Aorta (tissue), 5 donors: ENCODE data around the gene EHMT2. TPM values are rescaled to one million over a fixed set of nuclear protein-coding genes. Genes with fewer than 3 reads are reported as not detected.
"Not testable (repeated sequence)": the region's sequence is repeated elsewhere in the genome, so short reads cannot be mapped to it uniquely, and the experiment has no call there.

Experiments
- ATAC-seq: fragments of 200-7000 bp; cut with Tn5 transposase; one replicate; pipeline ENCODE4 v1.9.1; 2022; ENCODE audit warnings: moderate library complexity; ENCODE audit not compliant: low FRiP score
- DNase-seq, 2 donors: peaks; one replicate each; pipeline ENCODE4 v3.0.0-alpha.2; 2020
- H3K27ac ChIP-seq, 2 donors: one replicate each; pipeline ENCODE4 v1.5.1; 2013; ENCODE audit warnings: low read length in 2 of 2, mild to moderate bottlenecking in 2 of 2, moderate library complexity in 2 of 2, control low read depth in 1 of 2, inconsistent platforms in 1 of 2, low read depth in 1 of 2
- H3K27me3 ChIP-seq, 2 donors: one replicate each; pipeline ENCODE4 v1.6.1; 2013; ENCODE audit warnings: control low read depth in 1 of 2, low read length in 1 of 2, mild to moderate bottlenecking in 1 of 2, moderate library complexity in 1 of 2; ENCODE audit not compliant: insufficient read depth in 2 of 2, control insufficient read depth in 1 of 2
- H3K36me3 ChIP-seq, 2 donors: one replicate each; pipeline ENCODE4 v1.6.1; 2013; ENCODE audit warnings: control low read depth in 1 of 2, low read length in 1 of 2, mild to moderate bottlenecking in 1 of 2; ENCODE audit not compliant: insufficient read depth in 2 of 2, control insufficient read depth in 1 of 2
- H3K4me1 ChIP-seq, 2 donors: one replicate each; pipeline ENCODE4 v1.6.1; 2013; ENCODE audit warnings: low read length in 2 of 2, control low read depth in 1 of 2, mild to moderate bottlenecking in 1 of 2, moderate library complexity in 1 of 2; ENCODE audit not compliant: insufficient read depth in 2 of 2, control insufficient read depth in 1 of 2
- H3K4me3 ChIP-seq, 2 donors: one replicate each; pipeline ENCODE4 v1.5.1; 2013; ENCODE audit warnings: low read length in 2 of 2, control low read depth in 1 of 2, mild to moderate bottlenecking in 1 of 2
- H3K9me3 ChIP-seq: one replicate; pipeline ENCODE4 v1.6.1; 2013; ENCODE audit warnings: mild to moderate bottlenecking, low read length; ENCODE audit not compliant: control insufficient read depth
- WGBS, 2 donors: extraction: QIAGEN DNeasy Blood & Tissue Kit; methylation state at CpG; one replicate each; pipeline ENCODE4 v1.1.7; 2013; 5-methylcytosine and 5-hydroxymethylcytosine counted together
- intact Hi-C, 2 donors: fragments of 100-400 bp; cut with DNase I; formaldehyde crosslinking; loops; one replicate each; pipeline versions ENCODE4 v1.14.2 to v1.15.0; 2022
- polyA plus RNA-seq, 2 donors: library from polyadenylated mRNA; stranded (reverse); fragments of 200-250 nt; gene quantifications; one replicate each; pipeline ENCODE4 v1.2.3, GENCODE V29; 2013
- total RNA-seq, 2 donors: library from RNA; stranded (reverse); fragmentation: NEBNext Ultra II Directional; extraction: Animal tissue kit (Norgen Biotek cat#: 25700); gene quantifications; one replicate each; pipeline ENCODE4 v1.2.1, GENCODE V29; 2021
- donor health status: healthy with polysubstance abuse.
- donor health status: Bipolar disorder and iron deficiency.
- donor health status: DM: no; HTN: no; CAD: no.
- donor health status: DM: no; HTN: no; CAD: no.
- donor health status: DM: yes; HTN: yes; CAD: no.

The EHMT2 gene
- total and polyA plus RNA-seq, 4 donors, result 16.7 to 56.8 (median 32.0) TPM

GRCh38 chr6:31858707-31859106 lies 38.8 kb downstream of the EHMT2 start:
- no peak for ATAC-seq
- Histone ChIP-seq H3K27ac (no peak overlapping the region), H3K9me3 (no peaks in the 10 kb centered on the region), H3K36me3 (peaks cover 0 to 2% of the 10 kb centered on the region in 2 donors), H3K27me3 (no peaks in the 10 kb centered on the region), H3K4me1 (no peaks in the 10 kb centered on the region), H3K4me3 (no peak overlapping the region)
- no peak for DNase-seq
- WGBS, 2 donors, result 94 to 95% methylated on average over 8 of the region's 8 CpGs
- intact Hi-C loops, result no loop called here

GRCh38 chr6:31857774-31858173 lies 39.7 kb downstream of the EHMT2 start:
- H3K9me3 ChIP-seq, DNase-seq, H3K4me1 ChIP-seq, ATAC-seq, H3K36me3 ChIP-seq, H3K27me3 ChIP-seq, H3K27ac ChIP-seq, H3K4me3 ChIP-seq, intact Hi-C loops: not testable (repeated sequence)
- 87 to 88% methylated on average over 8 of the region's 8 CpGs for WGBS, 2 donors

GRCh38 chr6:31851980-31852718 lies 45.3 kb downstream of the EHMT2 start:
- ATAC-seq, H3K27me3 ChIP-seq, intact Hi-C loops, H3K4me1 ChIP-seq, H3K27ac ChIP-seq, H3K4me3 ChIP-seq, DNase-seq, H3K36me3 ChIP-seq, H3K9me3 ChIP-seq: not testable (repeated sequence)
- WGBS, 2 donors, result 88 to 89% methylated on average over 30 to 35 of the region's 35 CpGs

GRCh38 chr6:31851485-31851832 lies 46.0 kb downstream of the EHMT2 start:
- intact Hi-C loops, result no loop called here
- no peaks in the 10 kb centered on the region for H3K36me3 ChIP-seq

GRCh38 chr6:31850765-31851484 lies 46.6 kb downstream of the EHMT2 start:
- Histone ChIP-seq H3K27me3 (no peaks in the 10 kb centered on the region), H3K4me1 (no peaks in the 10 kb centered on the region), H3K36me3 (no peaks in the 10 kb centered on the region), H3K9me3 (no peaks in the 10 kb centered on the region), H3K27ac (no peak overlapping the region), H3K4me3 (no peak overlapping the region)
- ATAC-seq, result no peak
- intact Hi-C loops, result no loop called here
- 95 to 97% methylated on average over 2 of the region's 2 CpGs for WGBS, 2 donors
- no peak for DNase-seq

More at GRCh38 chr6:31851485-31851832, 46.0 kb downstream of the EHMT2 start:
- H3K27ac ChIP-seq, result no peak overlapping the region
- H3K4me3 ChIP-seq, result no peak overlapping the region
- ATAC-seq (no peak), DNase-seq (no peak)
- H3K4me1 ChIP-seq, result no peaks in the 10 kb centered on the region
- H3K9me3 ChIP-seq, result no peaks in the 10 kb centered on the region
- 34% methylated on average over 2 of the region's 2 CpGs for WGBS, 2 donors
- no peaks in the 10 kb centered on the region for H3K27me3 ChIP-seq

- no peak overlapping the region for H3K27ac ChIP-seq
- no peaks in the 10 kb centered on the region for H3K27me3 ChIP-seq
- ATAC-seq (no peak), DNase-seq (no peak)
- H3K36me3 ChIP-seq, result peaks cover 0 to 2% of the 10 kb centered on the region in 2 donors
- 86 to 93% methylated on average over 2 of the region's 2 CpGs for WGBS, 2 donors
- no peaks in the 10 kb centered on the region for H3K9me3 ChIP-seq
- H3K4me3 ChIP-seq, result no peak overlapping the region
- no peaks in the 10 kb centered on the region for H3K4me1 ChIP-seq
- intact Hi-C loops, result no loop called here
Observed at GRCh38 chr6:31847276-31847978, 50.1 kb downstream of the EHMT2 start.

- Histone ChIP-seq H3K36me3 (peaks cover 0 to 3% of the 10 kb centered on the region in 2 donors), H3K4me1 (no peaks in the 10 kb centered on the region), H3K4me3 (no peak overlapping the region), H3K9me3 (no peaks in the 10 kb centered on the region), H3K27me3 (no peaks in the 10 kb centered on the region), H3K27ac (no peak overlapping the region)
- ATAC-seq, result no peak
- DNase-seq, result no peak
- 93 to 94% methylated on average over 3 of the region's 3 CpGs for WGBS, 2 donors
- intact Hi-C loops, result no loop called here
Observed at GRCh38 chr6:31844507-31844906, 53.0 kb downstream of the EHMT2 start.

- 90% methylated on average over 9 of the region's 9 CpGs for WGBS, 2 donors
- no peak for DNase-seq
- Histone ChIP-seq H3K9me3 (no peaks in the 10 kb centered on the region), H3K4me3 (no peak overlapping the region), H3K27me3 (no peaks in the 10 kb centered on the region), H3K4me1 (no peaks in the 10 kb centered on the region), H3K36me3 (peaks cover 0 to 9% of the 10 kb centered on the region in 2 donors), H3K27ac (no peak overlapping the region)
- ATAC-seq, result no peak
- intact Hi-C loops, result no loop called here
Observed at GRCh38 chr6:31842053-31842452, 55.4 kb downstream of the EHMT2 start.
